Panc1 (cell line): ENCODE results near the gene IFT80. TPM values are rescaled to one million over a fixed set of nuclear protein-coding genes. Genes with fewer than 3 reads are reported as not detected.

Experiments used
- ATAC-seq: fragments of 200-7000 bp; cut with Tn5 transposase; 2 replicates; pipeline ENCODE4 v1.9.1; 2020; ENCODE audit warnings: mild to moderate bottlenecking, moderate library complexity
- BruUV-seq: library from RNA; stranded (reverse); fragments of 400-500 nt; replicated peaks from 2 replicates; lab custom pipeline; 2021; lab: Mats Ljungman, UMichigan
- CTCF ChIA-PET: fragments of 300-600 bp; sonication (Branson Sonifier 250); formaldehyde crosslinking; loops from one replicate; lab custom pipeline; 2022; ENCODE audit warnings: antibody characterized with exemption; lab: Charles Lee
- POLR2A ChIA-PET: fragments of 300-600 bp; sonication (Branson Sonifier 250); formaldehyde crosslinking; loops from one replicate; lab custom pipeline; 2022; ENCODE audit warnings: antibody characterized with exemption; lab: Charles Lee
- DNase-seq: peaks from one replicate; pipeline ENCODE4 v3.0.0-alpha.2; 2010; ENCODE audit warnings: low read depth, low spot score
- H3K27ac ChIP-seq: 2 replicates; pipeline ENCODE4 v1.5.1; 2011; ENCODE audit warnings: mild to moderate bottlenecking, low read length, inconsistent platforms
- H3K27me3 ChIP-seq: fragments of 200-500 bp; sonication (Bioruptor generic); 2 replicates; pipeline ENCODE4 v1.6.0; 2014; ENCODE audit warnings: low read length, inconsistent platforms; ENCODE audit not compliant: control insufficient read depth, insufficient read depth
- H3K36me3 ChIP-seq: fragments of 200-500 bp; sonication (Bioruptor generic); 2 replicates; pipeline ENCODE4 v1.5.1; 2014; ENCODE audit warnings: inconsistent platforms, mild to moderate bottlenecking, low read length, moderate library complexity; ENCODE audit not compliant: control insufficient read depth, insufficient read depth
- H3K4me1 ChIP-seq: 2 replicates; pipeline ENCODE4 v1.5.1; 2011; ENCODE audit warnings: inconsistent platforms, mild to moderate bottlenecking, low read length, moderate library complexity; ENCODE audit not compliant: control insufficient read depth, insufficient read depth
- H3K4me3 ChIP-seq, 2 experiments: 2 replicates each; pipeline ENCODE4 v1.5.1; 2011 to 2012; ENCODE audit warnings: low read depth in 2 of 2, low read length in 2 of 2, mild to moderate bottlenecking in 2 of 2, inconsistent platforms in 1 of 2, moderate library complexity in 1 of 2
- H3K9me3 ChIP-seq: fragments of 200-500 bp; sonication (Bioruptor generic); 2 replicates; pipeline ENCODE4 v1.5.1; 2014; ENCODE audit warnings: low read depth, mild to moderate bottlenecking, inconsistent platforms, low read length, moderate library complexity; ENCODE audit not compliant: control insufficient read depth, insufficient read depth
- CTCF ChIP-seq: fragments of 450-650 bp; IDR thresholded peaks from 2 replicates; pipeline ENCODE4 v1.5.1; 2017; ENCODE audit warnings: mild to moderate bottlenecking
- POLR2AphosphoS5 ChIP-seq: IDR thresholded peaks from 2 replicates; pipeline ENCODE4 v1.6.1; 2012; ENCODE audit warnings: mild to moderate bottlenecking, low read depth, low read length, moderate library complexity
- REST ChIP-seq, 2 experiments: IDR thresholded peaks; 2 replicates each; pipeline ENCODE4 v1.6.1; 2011 to 2012; ENCODE audit warnings: low read depth in 2 of 2, control low read depth in 1 of 2, low read length in 1 of 2, mild to moderate bottlenecking in 1 of 2, moderate library complexity in 1 of 2; ENCODE audit not compliant: insufficient read depth in 1 of 2
- SIN3A ChIP-seq: IDR thresholded peaks from 2 replicates; pipeline ENCODE4 v1.6.1; 2012; ENCODE audit warnings: low read depth, mild to moderate bottlenecking, low read length, moderate library complexity, borderline replicate concordance; ENCODE audit not compliant: insufficient read depth
- TCF7L2 ChIP-seq: IDR thresholded peaks from 2 replicates; pipeline ENCODE4 v1.6.1; 2011; ENCODE audit warnings: mild to moderate bottlenecking, low read depth, low read length, inconsistent platforms
- in situ Hi-C: cut with HindIII; loops from 2 replicates; pipeline ENCODE4 v1.10.0; 2016; ENCODE audit warnings: low sequenced_read_pairs, low pct_unique_long_range_greater_than_20kb
- intact Hi-C: fragments of 100-400 bp; cut with micrococcal nuclease; formaldehyde crosslinking; loops from one replicate; pipeline ENCODE4 v1.10.0; 2022; ENCODE audit not compliant: unreplicated experiment
- total RNA-seq: library from RNA; stranded (reverse); gene quantifications from one replicate; pipeline ENCODE4 v1.2.1, GENCODE V29; 2021; ENCODE audit not compliant: unreplicated experiment

IFT80 gene
- total RNA-seq, 1 experiment from 2014 or later, result 35.1 TPM

GRCh38 chr3:160417311-160417710 lies 18.3 kb upstream of the IFT80 start:
- ATAC-seq (no peak), DNase-seq (no peak)
- Histone ChIP-seq H3K27ac (no peak overlapping the region), H3K4me1 (no peaks in the 10 kb centered on the region), H3K4me3 (no peak overlapping the region), H3K9me3 (no peaks in the 10 kb centered on the region), H3K27me3 (no peaks in the 10 kb centered on the region), H3K36me3 (peaks cover 80% of the 10 kb centered on the region)
- no TSS peak for BruUV-seq
- intact Hi-C loops, result no loop called here
- in situ Hi-C loops, result no loop called here
- POLR2A ChIA-PET, result interaction anchor here (0.6 to 0.7 kb wide), 2 partner anchors 9 to 16 kb away, joined by 3 read pairs; no protein-coding TSS in a partner anchor
- TF ChIP-seq REST (IDR thresholded peaks at IDR 0.05; ENCODE audit: insufficient read depth in 1 of 2, low read depth in 2 of 2, low read length in 1 of 2) (no peak), SIN3A (no peak), TCF7L2 (no peak), CTCF (no peak), POLR2AphosphoS5 (no peak)
- CTCF ChIA-PET, result no interaction called here

DNA sequence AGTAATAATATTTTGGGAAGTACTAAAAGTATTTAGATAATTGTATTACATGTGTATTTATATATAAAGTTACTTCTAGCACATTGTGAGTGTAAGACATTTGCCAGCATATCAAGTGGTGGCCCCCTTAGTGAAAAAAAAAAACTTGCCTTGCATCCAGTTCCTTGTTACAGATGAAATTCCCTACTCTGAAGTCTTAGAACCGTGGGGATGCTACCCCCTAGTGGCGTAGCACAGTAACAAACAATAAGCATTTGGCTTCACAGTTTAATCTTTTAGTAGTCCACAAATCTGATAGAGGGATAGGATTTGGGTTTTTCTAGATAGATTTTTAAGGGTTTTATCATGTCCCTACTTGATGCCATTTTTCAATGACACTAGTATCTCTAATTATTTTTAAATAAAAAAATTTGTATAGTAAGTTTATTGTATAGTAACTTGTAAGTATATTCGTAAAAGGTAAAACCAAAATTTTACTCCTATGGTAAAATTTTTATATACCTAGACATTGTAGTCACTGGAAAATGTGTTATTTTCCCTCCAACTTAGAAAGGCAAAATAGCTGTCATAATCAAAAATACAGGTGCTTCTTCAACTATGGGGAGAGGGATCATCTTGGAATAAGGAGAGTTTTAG lies 14.7 kb upstream of the IFT80 start:
- in situ Hi-C loops (no loop called here), intact Hi-C loops (loop anchor here (5.0 kb wide), 2 partner anchors 251 to 381 kb away; no protein-coding TSS in a partner anchor)
- no peaks in the 10 kb centered on the region for H3K9me3 ChIP-seq
- no peaks in the 10 kb centered on the region for H3K27me3 ChIP-seq
- TF ChIP-seq CTCF, result peak; percentile 85; the same call in 1 of the 2 replicates
- TF ChIP-seq REST (IDR thresholded peaks at IDR 0.05; ENCODE audit: insufficient read depth in 1 of 2, low read depth in 2 of 2, low read length in 1 of 2), result no peak
- no peak for TF ChIP-seq TCF7L2
- peaks cover 80% of the 10 kb centered on the region for H3K36me3 ChIP-seq
- no peaks in the 10 kb centered on the region for H3K4me1 ChIP-seq
- no TSS peak for BruUV-seq
- no peak overlapping the region for H3K4me3 ChIP-seq
- ATAC-seq (peak; percentile 76), DNase-seq (no peak)
- POLR2A ChIA-PET, result no interaction called here
- no peak overlapping the region for H3K27ac ChIP-seq
- CTCF ChIA-PET, result interaction anchor here (0.7 to 1.1 kb wide), 3 partner anchors 12 to 858 kb away, joined by 3 to 5 read pairs (median 4); no protein-coding TSS in a partner anchor
